GM23338 (cell line): Measurements from ENCODE around the gene UCN2. TPM values are rescaled to one million over a fixed set of nuclear protein-coding genes. Genes with fewer than 3 reads are reported as not detected.
A peak's percentile ranks its signal among the peaks of the same experiment; 100 is the strongest.

Source experiments
- ATAC-seq: fragments of 200-7000 bp; cut with Tn5 transposase; 3 replicates; pipeline ENCODE4 v1.9.1; 2020
- DNase-seq: peaks from one replicate; pipeline ENCODE4 v3.0.0-alpha.2; 2015; ENCODE audit warnings: low spot score
- H2AFZ ChIP-seq: fragments of 200-600 bp; sonication (generic); 2 replicates; pipeline ENCODE4 v1.8.0; 2016; ENCODE audit warnings: antibody characterized with exemption, mild to moderate bottlenecking, moderate library complexity
- H3F3A ChIP-seq: fragments of 200-600 bp; sonication (generic); replicated peaks from 2 replicates; pipeline ENCODE4 v1.8.0; 2017; ENCODE audit warnings: antibody characterized with exemption, mixed run types, low read depth
- H3K27ac ChIP-seq: fragments of 200-600 bp; sonication (generic); 2 replicates; pipeline ENCODE4 v1.6.1; 2016; ENCODE audit warnings: low read depth
- H3K27me3 ChIP-seq: fragments of 200-600 bp; sonication (generic); 2 replicates; pipeline ENCODE4 v1.8.0; 2016; ENCODE audit warnings: mild to moderate bottlenecking, mixed run types, moderate library complexity; ENCODE audit not compliant: insufficient read depth
- H3K36me3 ChIP-seq: fragments of 200-600 bp; sonication (generic); 2 replicates; pipeline ENCODE4 v1.8.0; 2016; ENCODE audit warnings: mild to moderate bottlenecking; ENCODE audit not compliant: insufficient read depth
- H3K4me1 ChIP-seq: fragments of 200-600 bp; sonication (generic); 2 replicates; pipeline ENCODE4 v1.8.0; 2016; ENCODE audit warnings: mild to moderate bottlenecking, moderate library complexity; ENCODE audit not compliant: insufficient read depth
- H3K4me2 ChIP-seq: fragments of 200-600 bp; sonication (generic); 2 replicates; pipeline ENCODE4 v1.7.1; 2017; ENCODE audit warnings: mixed run types
- H3K4me3 ChIP-seq: fragments of 200-600 bp; sonication (generic); 2 replicates; pipeline ENCODE4 v1.6.1; 2016; ENCODE audit warnings: mixed run types
- H3K79me2 ChIP-seq: fragments of 200-600 bp; sonication (generic); replicated peaks from 2 replicates; pipeline ENCODE4 v1.8.0; 2017; ENCODE audit warnings: mild to moderate bottlenecking; ENCODE audit not compliant: insufficient read depth
- H3K9me2 ChIP-seq: fragments of 200-600 bp; sonication (generic); 2 replicates; pipeline ENCODE4 v1.8.0; 2017; ENCODE audit not compliant: insufficient read depth
- H4K20me1 ChIP-seq: fragments of 200-600 bp; sonication (generic); replicated peaks from 2 replicates; pipeline ENCODE4 v1.8.0; 2017; ENCODE audit warnings: mild to moderate bottlenecking; ENCODE audit not compliant: insufficient read depth
- H3K27ac Mint-ChIP-seq: 2 replicates; pipeline ENCODE4 v1.8.0; 2020; ENCODE audit warnings: inconsistent platforms, mild to moderate bottlenecking, moderate library complexity, mixed read lengths
- H3K27me3 Mint-ChIP-seq: 3 replicates; pipeline ENCODE4 v1.8.0; 2022; ENCODE audit warnings: low read depth, mild to moderate bottlenecking, moderate library complexity, mixed read lengths, inconsistent platforms; ENCODE audit not compliant: insufficient read depth, poor library complexity
- H3K36me3 Mint-ChIP-seq: 3 replicates; pipeline ENCODE4 v1.8.0; 2021; ENCODE audit warnings: low read depth, mild to moderate bottlenecking, inconsistent platforms, moderate library complexity, mixed read lengths
- H3K4me1 Mint-ChIP-seq: 3 replicates; pipeline ENCODE4 v1.8.0; 2020; ENCODE audit warnings: mild to moderate bottlenecking, inconsistent platforms, mixed read lengths
- H3K4me3 Mint-ChIP-seq: 3 replicates; pipeline ENCODE4 v1.8.0; 2021; ENCODE audit warnings: moderate library complexity, mild to moderate bottlenecking, inconsistent platforms, mixed read lengths
- H3K9me3 Mint-ChIP-seq: 3 replicates; pipeline ENCODE4 v1.8.0; 2020; ENCODE audit warnings: moderate library complexity, mild to moderate bottlenecking, inconsistent platforms, mixed read lengths
- CREB1 ChIP-seq: fragments of 250-450 bp; sonication (Bioruptor Pico); IDR thresholded peaks from 2 replicates; pipeline ENCODE4 v1.5.0; 2020; ENCODE audit warnings: low read depth, mild to moderate bottlenecking, moderate library complexity
- CTCF ChIP-seq, 2 experiments: fragments of 200-600 bp in 1 of 2; sonication (generic) in 1 of 2; conservative IDR thresholded peaks; 2 replicates each; pipeline versions ENCODE4 v1.5.1 to v1.6.1; 2016 to 2017; ENCODE audit warnings: antibody characterized with exemption in 2 of 2, low read depth in 2 of 2, mild to moderate bottlenecking in 2 of 2, moderate library complexity in 1 of 2
- ETS1 ChIP-seq: IDR thresholded peaks from 2 replicates; pipeline ENCODE4 v1.6.1; 2016; ENCODE audit warnings: antibody characterized with exemption
- EZH2 ChIP-seq: fragments of 200-600 bp; sonication (generic); IDR thresholded peaks from one replicate; pipeline ENCODE4 v1.8.0; 2017; ENCODE audit warnings: antibody characterized with exemption, mild to moderate bottlenecking, low read depth; ENCODE audit not compliant: unreplicated experiment
- EZH2phosphoT487 ChIP-seq: fragments of 200-600 bp; sonication (generic); IDR thresholded peaks from one replicate; pipeline ENCODE4 v1.8.1; 2018; ENCODE audit warnings: antibody characterized with exemption; ENCODE audit not compliant: unreplicated experiment
- JUNB ChIP-seq: IDR thresholded peaks from one replicate; pipeline ENCODE4 v1.6.1; 2016; ENCODE audit warnings: antibody characterized with exemption; ENCODE audit not compliant: unreplicated experiment
- NANOG ChIP-seq: IDR thresholded peaks from 2 replicates; pipeline ENCODE4 v1.6.1; 2016; ENCODE audit warnings: antibody characterized with exemption, borderline replicate concordance
- POLR2AphosphoS5 ChIP-seq: IDR thresholded peaks from 2 replicates; pipeline ENCODE4 v1.6.1; 2016; ENCODE audit warnings: antibody characterized with exemption, low read depth
- REST ChIP-seq: IDR thresholded peaks from one replicate; pipeline ENCODE4 v1.6.1; 2018; ENCODE audit warnings: antibody characterized with exemption; ENCODE audit not compliant: unreplicated experiment
- STAT1 ChIP-seq: IDR thresholded peaks from one replicate; pipeline ENCODE4 v1.6.1; 2016; ENCODE audit warnings: antibody characterized with exemption; ENCODE audit not compliant: unreplicated experiment
- ZNF114 ChIP-seq: fragments of 250-450 bp; sonication (Bioruptor Pico); IDR thresholded peaks from 2 replicates; pipeline ENCODE4 v1.5.0; 2020; ENCODE audit warnings: mild to moderate bottlenecking, moderate library complexity
- ZNF331 ChIP-seq: fragments of 250-450 bp; sonication (Bioruptor Pico); IDR thresholded peaks from 2 replicates; pipeline ENCODE4 v1.5.0; 2020; ENCODE audit warnings: low read depth, mild to moderate bottlenecking, moderate library complexity
- ZNF462 ChIP-seq: fragments of 250-450 bp; sonication (Bioruptor Pico); IDR thresholded peaks from 2 replicates; pipeline ENCODE4 v1.5.0; 2020; ENCODE audit warnings: mild to moderate bottlenecking, moderate library complexity
- polyA plus RNA-seq: library from polyadenylated mRNA; unstranded; fragments of >200 nt; fragmentation: Nextera tagmentation; extraction: Ambion mirVana; gene quantifications from 2 replicates; pipeline ENCODE4 v1.2.1, GENCODE V29; 2016
- total RNA-seq: library from RNA; depleted of rRNA; stranded (reverse); fragments of >200 nt; shearing (Covaris generic); gene quantifications from 2 replicates; pipeline ENCODE4 v1.2.3, GENCODE V29; 2014

Gene UCN2
- total and polyA plus RNA-seq, 2 experiments from 2014 or later = 0.17 TPM; not detected in 1

GRCh38 chr3:48596157-48596556, 32.6 kb upstream of the UCN2 start:
- peak overlapping the region; percentile 59; the same call in 1 of the 2 replicates for H3K4me3 ChIP-seq
- H3K4me3 Mint-ChIP-seq = peak overlapping the region; percentile 60; the same call in 1 of the 3 replicates
- H3F3A ChIP-seq = 0 out of 2 replicates have a peak, but pooled peaks cover 7% of the 10 kb centered on the region
- H3K79me2 ChIP-seq = no peaks in the 10 kb centered on the region
- peak overlapping the region; percentile 88; the same call in 1 of the 2 replicates for H3K4me2 ChIP-seq
- DNase-seq (no peak), ATAC-seq (no peak)
- no peaks in the 10 kb centered on the region; the same call in 1 of the 2 replicates for H4K20me1 ChIP-seq
- H3K36me3 Mint-ChIP-seq = peaks cover 32% of the 10 kb centered on the region
- no peaks in the 10 kb centered on the region for H3K9me3 Mint-ChIP-seq
- H3K27ac ChIP-seq = no peak overlapping the region
- H3K27me3 ChIP-seq = peaks cover 11% of the 10 kb centered on the region; the same call in 1 of the 2 replicates
- no peak overlapping the region for H2AFZ ChIP-seq
- H3K36me3 ChIP-seq = 0 out of 2 replicates have a peak, but pooled peaks cover 6% of the 10 kb centered on the region
- TF ChIP-seq NANOG = no peak
- no peak for TF ChIP-seq ZNF331 (CRISPR knock-in tag)
- TF ChIP-seq ETS1 = no peak
- no peak for TF ChIP-seq JUNB
- TF ChIP-seq EZH2phosphoT487 = no peak
- no peak for TF ChIP-seq CTCF (conservative IDR thresholded peaks at IDR 0.05; ENCODE audit: low read depth in 2 of 2)
- no peak for TF ChIP-seq CREB1 (CRISPR knock-in tag)
- TF ChIP-seq ZNF114 = no peak
- TF ChIP-seq ZNF462 = no peak
- no peak for TF ChIP-seq REST
- TF ChIP-seq POLR2AphosphoS5 = no peak
- TF ChIP-seq STAT1 = no peak
- no peak for TF ChIP-seq EZH2
- no peak overlapping the region; the same call in 1 of the 2 replicates for H3K27ac Mint-ChIP-seq
- no peaks in the 10 kb centered on the region for H3K9me2 ChIP-seq
- H3K27me3 Mint-ChIP-seq = peaks cover 23% of the 10 kb centered on the region
- peaks cover 17% of the 10 kb centered on the region; the same call in 1 of the 2 replicates for H3K4me1 ChIP-seq
- H3K4me1 Mint-ChIP-seq = peaks cover 12% of the 10 kb centered on the region
